ENCODE data around the gene TLE6.
A peak's percentile ranks its signal among the peaks of the same experiment; 100 is the strongest.

The TLE6 gene

GRCh38 chr19:3029065-3029923 is 51.9 kb downstream of the TLE6 start, which contains the start of gene TLE2:
Gene TLE2, minus strand, starts transcription at chr19:3029280. Its CDS starts 376 bp downstream, at chr19:3028904.
- Histone ChIP-seq H3K9me3 (no peaks in the 10 kb centered on the region), H3K27me3 (peaks cover 3 to 82% of the 10 kb centered on the region in 2 donors), H3K27ac (peak within 1 kb of the TSS; percentile 52), H3K36me3 (no peaks in the 10 kb centered on the region), H3K4me3 (peak within 1 kb of the TSS; percentile 52 to 65), H3K4me1 (peaks cover 0 to 21% (median 14%) of the 10 kb centered on the region in 4 donors)
- intact Hi-C loops (cut with DNase I; ENCODE audit: low total_unique reads): no loop called here
- TF ChIP-seq CTCF (IDR thresholded peaks at IDR 0.05): no peak
- no peak for DNase-seq

GRCh38 chr19:3031607-3031867 is 54.2 kb downstream of the TLE6 start:
- no peaks in the 10 kb centered on the region for H3K9me3 ChIP-seq
- H3K27ac ChIP-seq: no peak overlapping the region
- DNase-seq: no peak
- intact Hi-C loops (cut with DNase I; ENCODE audit: low total_unique reads): loop anchor here (2.0 kb wide), 1 partner anchor 47 kb away; no protein-coding TSS in a partner anchor
- H3K4me1 ChIP-seq: peaks cover 3 to 36% (median 31%) of the 10 kb centered on the region in 4 donors
- H3K27me3 ChIP-seq: peaks cover 3 to 70% of the 10 kb centered on the region in 2 donors
- no peak for TF ChIP-seq CTCF (IDR thresholded peaks at IDR 0.05)
- no peak overlapping the region for H3K4me3 ChIP-seq
- no peaks in the 10 kb centered on the region for H3K36me3 ChIP-seq

GRCh38 chr19:3033595-3034405 is 56.4 kb downstream of the TLE6 start:
- H3K9me3 ChIP-seq: no peaks in the 10 kb centered on the region
- no peak overlapping the region for H3K27ac ChIP-seq
- peaks cover 4 to 30% (median 26%) of the 10 kb centered on the region in 4 donors for H3K4me1 ChIP-seq
- intact Hi-C loops (cut with DNase I; ENCODE audit: low total_unique reads): no loop called here
- H3K4me3 ChIP-seq: no peak overlapping the region
- no peaks in the 10 kb centered on the region for H3K36me3 ChIP-seq
- H3K27me3 ChIP-seq: peaks cover 3 to 52% of the 10 kb centered on the region in 2 donors
- no peak for DNase-seq
- no peak for TF ChIP-seq CTCF (IDR thresholded peaks at IDR 0.05)

- no peaks in the 10 kb centered on the region for H3K36me3 ChIP-seq
- H3K4me3 ChIP-seq: no peak overlapping the region
- no peaks in the 10 kb centered on the region for H3K9me3 ChIP-seq
- H3K27me3 ChIP-seq: peaks cover 3 to 50% of the 10 kb centered on the region in 2 donors
- DNase-seq: no peak
- no peak overlapping the region for H3K27ac ChIP-seq
- intact Hi-C loops (cut with DNase I; ENCODE audit: low total_unique reads): no loop called here
- H3K4me1 ChIP-seq: peaks cover 4 to 29% (median 24%) of the 10 kb centered on the region in 4 donors
- TF ChIP-seq CTCF (IDR thresholded peaks at IDR 0.05): no peak
Measured at GRCh38 chr19:3034406-3034655, 57.0 kb downstream of the TLE6 start.

- no peak for TF ChIP-seq CTCF (IDR thresholded peaks at IDR 0.05)
- Histone ChIP-seq H3K36me3 (no peaks in the 10 kb centered on the region), H3K4me3 (peak overlapping the region; percentile 51 to 56), H3K4me1 (peaks cover 4 to 25% (median 20%) of the 10 kb centered on the region in 4 donors), H3K27ac (peak overlapping the region; percentile 80 to 88), H3K27me3 (peaks cover 0 to 44% of the 10 kb centered on the region in 2 donors), H3K9me3 (no peaks in the 10 kb centered on the region)
- intact Hi-C loops (cut with DNase I; ENCODE audit: low total_unique reads): no loop called here
- peak in 1 of 2 donors; percentile 77 for DNase-seq
Measured at GRCh38 chr19:3034656-3035541, 57.5 kb downstream of the TLE6 start.
